ENCODE results near the gene STK33.

DNA sequence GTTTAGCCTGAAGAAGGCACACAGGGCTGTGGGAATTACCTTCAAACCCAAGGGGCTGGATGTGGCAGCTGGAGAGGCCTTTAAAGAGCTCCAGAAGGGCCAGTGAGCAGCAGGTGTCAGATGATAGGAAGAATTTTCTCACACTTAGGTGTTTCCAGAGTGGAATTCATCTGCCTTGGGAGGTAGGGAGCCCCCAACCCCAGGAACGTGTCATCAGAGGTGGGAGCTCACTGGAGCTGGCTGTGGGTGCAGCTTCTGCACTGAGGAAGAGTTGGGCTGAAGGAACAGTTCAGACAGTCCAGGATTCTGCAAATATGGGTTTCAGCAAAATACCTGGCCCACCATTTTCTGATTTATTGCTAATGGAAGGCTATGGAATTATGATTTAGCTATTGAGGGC is 210.8 kb downstream of the STK33 start:
- no peak for TF ChIP-seq EZH2 (IDR thresholded peaks at IDR 0.05; ENCODE audit: borderline replicate concordance, low read depth, low read length, severe bottlenecking)
- TF ChIP-seq, protein P1, sequence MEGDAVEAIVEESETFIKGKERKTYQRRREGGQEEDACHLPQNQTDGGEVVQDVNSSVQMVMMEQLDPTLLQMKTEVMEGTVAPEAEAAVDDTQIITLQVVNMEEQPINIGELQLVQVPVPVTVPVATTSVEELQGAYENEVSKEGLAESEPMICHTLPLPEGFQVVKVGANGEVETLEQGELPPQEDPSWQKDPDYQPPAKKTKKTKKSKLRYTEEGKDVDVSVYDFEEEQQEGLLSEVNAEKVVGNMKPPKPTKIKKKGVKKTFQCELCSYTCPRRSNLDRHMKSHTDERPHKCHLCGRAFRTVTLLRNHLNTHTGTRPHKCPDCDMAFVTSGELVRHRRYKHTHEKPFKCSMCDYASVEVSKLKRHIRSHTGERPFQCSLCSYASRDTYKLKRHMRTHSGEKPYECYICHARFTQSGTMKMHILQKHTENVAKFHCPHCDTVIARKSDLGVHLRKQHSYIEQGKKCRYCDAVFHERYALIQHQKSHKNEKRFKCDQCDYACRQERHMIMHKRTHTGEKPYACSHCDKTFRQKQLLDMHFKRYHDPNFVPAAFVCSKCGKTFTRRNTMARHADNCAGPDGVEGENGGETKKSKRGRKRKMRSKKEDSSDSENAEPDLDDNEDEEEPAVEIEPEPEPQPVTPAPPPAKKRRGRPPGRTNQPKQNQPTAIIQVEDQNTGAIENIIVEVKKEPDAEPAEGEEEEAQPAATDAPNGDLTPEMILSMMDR (IDR thresholded peaks at IDR 0.05; ENCODE audit: borderline replicate concordance, extremely low read depth, low read length, poor library complexity, severe bottlenecking) = no peak
